HG03521 (cell line): ENCODE measurements around the gene CHI3L1.

Experiments used
- ATAC-seq: cut with Tn5 transposase; IDR thresholded peaks from one replicate; pipeline ENCODE4 v1.9.1; 2021; ENCODE audit warnings: mild to moderate bottlenecking, moderate library complexity; ENCODE audit not compliant: unreplicated experiment

Gene CHI3L1

DNA sequence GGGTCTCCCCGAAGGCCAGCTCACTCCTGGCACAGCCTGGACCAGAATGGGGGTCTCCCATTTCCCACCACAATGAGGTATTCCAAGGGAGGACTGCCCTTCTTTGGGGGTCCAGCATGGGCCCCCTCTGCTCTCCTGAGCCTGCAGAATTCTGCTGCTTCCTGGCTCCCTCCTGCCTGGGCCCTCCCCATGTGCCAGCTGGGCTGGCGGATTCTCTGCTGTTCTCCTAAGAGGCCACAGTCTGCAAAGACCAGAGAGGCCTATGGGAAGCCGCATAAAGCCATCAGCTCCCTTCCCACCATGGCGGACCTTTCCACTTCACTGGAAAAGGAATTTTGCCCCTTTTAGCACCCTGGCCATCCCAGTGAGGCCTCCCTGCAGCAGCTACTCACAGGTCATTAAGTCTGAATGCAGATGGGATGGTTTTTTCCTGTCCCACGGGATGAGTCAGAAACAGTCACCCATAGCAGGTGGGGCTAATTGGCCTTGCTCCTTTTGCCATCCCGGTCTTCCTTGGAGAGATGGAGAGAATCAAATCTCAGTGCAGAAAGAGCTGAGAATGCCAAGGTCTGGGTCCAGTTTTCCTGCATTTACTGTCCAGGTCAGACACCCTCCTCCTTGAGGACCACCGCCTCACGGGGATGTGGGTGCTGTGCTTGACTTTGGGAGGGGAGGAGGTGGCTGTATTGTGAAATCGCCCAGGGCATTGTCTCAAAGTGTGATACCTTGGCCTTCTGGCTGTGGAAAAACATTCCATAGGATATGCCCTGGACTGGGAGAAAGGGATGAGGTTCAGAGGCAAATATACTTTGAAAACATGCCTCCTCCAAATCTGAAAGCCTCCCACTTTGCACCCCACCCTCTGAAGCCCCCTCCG is 34.1 kb downstream of the CHI3L1 start:
- ATAC-seq = no peak

DNA sequence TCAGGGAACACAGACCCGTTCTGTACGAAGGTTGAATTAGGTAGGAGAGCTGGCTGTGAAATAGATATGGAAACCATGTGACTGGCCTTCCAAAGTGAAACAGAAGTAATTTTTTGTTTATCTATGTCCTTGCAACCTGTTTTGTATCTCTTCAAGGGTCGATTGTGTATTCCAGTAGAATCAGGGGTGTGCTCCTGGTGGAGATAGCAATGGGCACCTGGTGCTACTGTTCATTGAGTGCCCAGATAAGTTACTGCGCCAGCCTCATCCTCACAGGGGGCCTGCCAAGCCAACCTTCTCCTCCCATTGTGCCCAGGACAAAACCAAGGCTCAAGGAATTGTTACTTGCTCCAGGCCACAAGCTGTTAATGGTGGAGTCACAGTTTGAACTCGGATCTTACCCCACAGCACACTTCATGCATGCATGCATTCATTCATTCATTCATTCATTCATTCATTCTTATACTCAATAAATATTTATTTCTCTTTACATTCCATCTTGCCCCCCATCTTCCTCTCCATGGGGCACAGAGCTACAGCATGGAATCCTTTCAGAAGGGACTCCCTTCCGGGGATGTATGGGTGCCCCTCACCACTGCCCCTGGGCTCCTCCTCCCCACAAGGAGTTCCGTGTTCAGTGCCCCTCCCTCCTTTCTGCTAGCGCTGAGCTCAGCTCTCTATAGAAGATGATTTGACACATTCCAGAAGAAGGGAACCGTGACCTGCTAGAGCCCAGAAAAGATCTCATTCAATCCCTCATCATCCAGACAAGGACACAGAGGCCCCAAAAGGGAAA is 34.9 kb downstream of the CHI3L1 start:
- ATAC-seq = no peak

DNA sequence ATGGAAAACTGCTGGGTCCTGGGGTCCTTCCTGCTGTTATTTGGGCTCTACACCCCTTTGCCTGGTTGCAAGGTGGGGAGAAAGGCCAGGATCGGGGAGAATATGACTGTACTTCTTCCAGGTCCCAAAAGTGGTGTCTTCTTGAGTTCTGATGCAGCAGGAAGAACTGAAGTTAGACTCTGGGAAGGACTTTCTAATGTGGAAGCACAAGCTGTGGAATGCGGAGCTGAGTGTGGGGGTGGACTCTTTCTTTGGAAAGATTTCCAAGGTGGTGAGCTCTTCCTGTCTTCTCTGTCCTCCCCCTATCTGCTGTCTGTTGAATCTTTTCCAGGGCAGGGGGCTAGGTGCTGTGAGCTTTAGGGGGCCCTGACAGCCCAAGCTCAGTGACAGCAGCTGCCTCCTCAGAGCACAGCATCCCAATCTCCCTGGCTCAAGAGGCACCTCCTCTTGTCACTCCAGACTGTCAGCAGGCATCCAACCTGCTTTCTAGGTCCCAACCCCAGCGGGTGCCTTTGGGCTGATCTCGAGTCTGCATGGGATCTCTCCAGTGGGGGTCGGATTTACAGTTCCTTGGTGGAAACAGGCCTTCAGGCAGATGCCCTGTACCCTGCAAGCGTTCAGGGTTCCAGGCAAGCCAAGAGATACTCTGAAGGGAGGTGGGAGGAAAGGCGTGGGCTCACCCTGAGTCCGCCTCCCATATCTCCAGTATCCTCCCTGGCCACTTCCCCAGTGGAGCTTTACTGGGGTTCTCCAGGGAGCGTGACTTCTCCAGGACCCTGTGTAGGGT is 35.8 kb downstream of the CHI3L1 start:
- no peak for ATAC-seq

DNA sequence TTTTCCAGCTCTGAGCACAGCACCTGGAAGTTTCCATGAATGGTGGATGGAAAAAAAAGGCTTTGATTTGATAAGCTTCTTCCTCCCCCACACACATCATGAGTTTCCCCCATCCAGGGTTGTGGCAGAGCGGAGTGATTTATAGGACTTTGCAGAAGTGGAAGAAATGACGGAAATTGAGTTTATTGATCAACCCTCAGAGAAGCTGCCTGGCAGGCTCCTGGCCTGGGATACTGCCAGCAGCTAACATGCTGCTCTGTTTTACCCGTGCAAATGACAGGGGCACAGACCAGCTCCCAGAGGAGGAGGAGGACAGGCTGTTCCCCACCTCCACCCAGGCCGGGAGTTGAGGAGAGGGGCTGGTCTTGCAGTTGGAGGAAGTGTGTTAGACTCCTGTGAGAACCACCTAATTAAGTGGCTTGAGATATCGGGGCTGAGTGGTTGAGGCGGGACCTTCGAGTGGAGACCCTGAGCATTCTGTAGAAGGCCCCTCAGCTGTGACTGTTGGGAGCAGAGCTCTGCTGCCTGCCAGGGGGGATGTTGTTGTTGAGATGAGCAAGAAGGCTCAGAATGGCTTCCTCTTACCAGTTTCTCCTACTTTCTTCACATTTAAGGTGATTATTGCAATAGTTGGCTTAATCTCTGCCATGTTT is 37.2 kb downstream of the CHI3L1 start:
- no peak for ATAC-seq

DNA sequence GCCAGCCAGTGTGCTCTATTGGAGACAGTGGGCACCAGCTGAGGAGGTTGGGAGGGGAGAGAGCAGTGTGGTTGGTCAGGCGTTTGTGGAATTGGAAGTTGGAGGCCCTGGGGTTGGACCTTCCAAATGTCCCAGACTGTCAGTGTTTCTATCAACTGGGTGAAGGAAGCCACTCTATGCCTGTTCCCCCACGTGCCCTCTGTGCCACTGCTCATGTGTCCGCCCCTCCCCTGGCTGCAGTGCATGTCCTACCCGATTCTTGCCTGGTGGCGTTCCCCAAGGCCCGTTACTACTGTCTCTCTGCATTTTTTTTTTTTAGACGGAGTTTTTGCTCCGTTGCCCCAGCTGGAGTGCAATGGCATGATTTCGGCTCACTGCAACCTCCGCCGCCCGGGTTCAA is 37.9 kb downstream of the CHI3L1 start:
- ATAC-seq = no peak

DNA sequence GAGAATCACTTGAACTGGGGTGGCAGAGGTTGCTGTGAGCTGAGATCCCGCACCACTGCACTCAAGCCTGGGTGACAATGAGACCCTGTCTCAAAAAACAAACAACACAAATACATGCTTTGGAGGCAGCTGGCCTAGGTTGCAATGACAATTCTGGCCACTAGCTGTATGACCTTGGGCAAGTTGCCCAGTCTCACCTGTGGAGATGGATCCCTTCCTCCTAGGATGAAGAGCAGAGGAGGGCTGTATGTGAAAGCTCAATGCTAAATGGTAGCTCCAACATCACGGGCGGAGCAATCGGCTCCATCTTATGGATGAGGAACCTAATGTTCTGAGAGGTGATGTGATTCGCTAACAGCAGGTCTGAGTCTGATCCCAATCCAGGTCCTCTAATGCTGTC is 38.4 kb downstream of the CHI3L1 start:
- no peak for ATAC-seq

DNA sequence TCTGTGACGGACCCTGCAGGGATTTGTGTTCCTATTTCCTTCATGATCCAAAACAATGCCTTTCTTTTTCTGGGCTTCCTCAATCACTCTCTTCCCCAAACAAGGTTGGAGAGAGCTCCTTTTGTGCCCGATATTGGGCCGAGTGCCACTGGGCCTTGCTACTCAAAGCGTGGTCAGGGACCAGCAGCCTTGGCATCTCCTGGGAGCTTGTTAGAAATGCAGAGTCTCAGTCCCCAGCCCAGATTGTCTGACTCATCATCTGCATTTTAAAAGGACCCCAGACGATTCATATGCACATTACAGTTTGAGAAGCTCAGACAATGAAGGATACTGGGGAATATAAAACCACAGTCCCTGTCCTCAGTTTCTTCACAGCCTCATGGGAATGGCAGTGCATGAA is 39.1 kb downstream of the CHI3L1 start:
- ATAC-seq = no peak

DNA sequence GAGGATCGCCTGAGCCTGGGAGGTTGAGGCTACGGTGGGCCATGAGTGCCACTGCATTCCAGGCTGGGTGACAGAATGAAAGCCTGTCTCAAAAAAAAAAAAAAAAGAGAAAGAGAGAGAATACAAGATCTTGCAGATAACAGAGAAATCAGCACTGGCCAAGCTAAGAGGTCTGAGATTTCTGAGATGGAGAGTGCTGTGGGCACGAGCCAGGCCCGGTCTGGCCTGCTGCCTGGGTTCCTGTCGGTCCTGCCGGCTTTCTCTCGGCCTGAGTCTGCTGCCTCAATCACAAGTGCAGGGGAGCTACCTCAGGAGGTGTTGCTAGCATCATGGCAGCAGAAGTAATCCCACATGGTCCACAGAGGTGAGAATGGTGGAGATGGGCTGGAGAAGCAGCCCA is 40.0 kb downstream of the CHI3L1 start:
- no peak for ATAC-seq

DNA sequence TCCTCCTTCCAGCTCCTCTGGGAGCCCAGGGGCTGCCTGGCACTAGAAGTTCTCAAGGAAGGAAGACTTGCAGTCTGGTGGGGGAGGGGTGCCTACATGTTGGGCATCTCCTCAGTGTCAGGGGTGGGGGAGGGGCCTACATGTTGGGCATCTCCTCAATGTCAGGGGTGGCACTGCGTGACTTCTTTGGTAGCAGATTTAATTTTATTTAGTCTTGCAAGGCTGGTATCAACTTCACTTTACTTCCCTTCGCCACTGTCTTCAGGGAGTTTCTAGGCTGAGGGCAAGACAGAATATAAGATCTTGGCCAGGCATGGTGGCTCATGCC is 40.5 kb downstream of the CHI3L1 start:
- no peak for ATAC-seq

DNA sequence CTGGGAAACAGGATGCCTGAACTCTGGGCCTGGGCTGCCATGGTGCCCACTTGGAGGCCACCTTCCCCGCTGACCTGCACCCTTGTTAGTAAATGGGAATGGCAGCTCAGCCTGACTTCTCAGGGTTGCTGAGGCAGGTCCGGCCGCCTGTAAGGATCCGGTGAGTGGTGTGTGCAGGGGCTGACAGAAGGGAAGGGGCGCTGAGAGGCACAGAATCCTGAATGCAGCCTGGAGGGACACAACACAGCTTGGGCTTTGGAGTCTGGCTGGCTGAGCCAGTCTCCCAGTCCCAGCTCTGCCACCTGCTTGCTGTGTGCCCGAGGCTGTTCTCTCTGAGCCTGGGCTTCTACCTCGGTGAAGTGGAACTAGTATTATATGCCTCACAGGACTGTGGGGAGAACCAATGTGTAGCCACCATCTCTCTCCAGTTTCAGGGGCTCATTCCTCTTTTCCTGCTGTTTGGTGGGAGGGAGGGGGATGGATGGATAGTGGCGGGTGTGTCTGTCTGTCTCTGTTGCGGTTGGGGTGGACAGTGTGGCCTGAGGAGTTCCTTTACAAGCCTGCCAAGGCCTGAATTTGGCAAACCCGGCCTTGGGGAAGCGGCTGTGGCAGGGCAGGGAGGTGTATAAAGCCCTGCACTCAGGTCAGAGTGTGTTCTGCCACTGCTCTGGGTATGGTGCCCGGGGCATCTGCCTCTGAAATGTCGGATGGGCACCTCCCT is 41.0 kb downstream of the CHI3L1 start:
- ATAC-seq = no peak

DNA sequence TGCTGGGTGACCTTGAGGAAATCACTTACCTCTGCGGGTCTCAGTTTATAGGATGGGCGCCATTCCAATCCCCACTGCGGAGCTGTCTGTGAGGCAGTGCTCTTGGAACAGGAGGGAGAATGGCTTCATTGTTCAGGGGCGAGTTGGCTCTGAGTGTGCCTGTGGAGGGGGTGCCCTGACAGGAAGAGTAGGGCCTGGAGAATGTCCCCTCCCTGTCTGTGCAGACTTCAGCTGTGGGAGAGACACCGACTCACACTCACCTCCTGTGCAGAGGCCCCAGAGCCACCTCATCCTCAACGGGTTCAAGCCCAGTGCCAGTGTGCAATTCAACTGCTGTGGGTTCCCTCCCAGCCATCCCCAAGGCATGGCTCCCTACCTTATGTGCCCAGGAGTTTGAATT is 41.8 kb downstream of the CHI3L1 start:
- no peak for ATAC-seq

DNA sequence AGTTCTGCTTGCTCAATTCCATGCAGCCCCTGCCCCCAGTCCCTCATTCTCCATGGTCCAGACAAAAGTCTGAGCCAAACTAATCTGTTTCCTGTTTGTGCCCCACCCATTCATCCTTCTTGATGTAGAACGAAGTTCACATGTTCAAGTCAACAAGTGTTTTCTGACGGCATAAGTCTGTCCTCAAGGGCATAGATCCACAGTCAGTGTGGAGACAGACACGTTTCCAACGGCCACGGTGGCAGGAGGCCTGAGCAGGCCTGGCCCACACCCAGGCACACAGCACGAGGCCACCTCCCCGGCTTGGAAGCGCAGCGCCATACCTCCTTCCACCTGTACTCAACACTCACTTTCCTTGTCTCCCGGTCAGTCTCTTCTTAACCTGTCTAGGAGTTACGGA is 42.9 kb downstream of the CHI3L1 start:
- ATAC-seq = no peak

DNA sequence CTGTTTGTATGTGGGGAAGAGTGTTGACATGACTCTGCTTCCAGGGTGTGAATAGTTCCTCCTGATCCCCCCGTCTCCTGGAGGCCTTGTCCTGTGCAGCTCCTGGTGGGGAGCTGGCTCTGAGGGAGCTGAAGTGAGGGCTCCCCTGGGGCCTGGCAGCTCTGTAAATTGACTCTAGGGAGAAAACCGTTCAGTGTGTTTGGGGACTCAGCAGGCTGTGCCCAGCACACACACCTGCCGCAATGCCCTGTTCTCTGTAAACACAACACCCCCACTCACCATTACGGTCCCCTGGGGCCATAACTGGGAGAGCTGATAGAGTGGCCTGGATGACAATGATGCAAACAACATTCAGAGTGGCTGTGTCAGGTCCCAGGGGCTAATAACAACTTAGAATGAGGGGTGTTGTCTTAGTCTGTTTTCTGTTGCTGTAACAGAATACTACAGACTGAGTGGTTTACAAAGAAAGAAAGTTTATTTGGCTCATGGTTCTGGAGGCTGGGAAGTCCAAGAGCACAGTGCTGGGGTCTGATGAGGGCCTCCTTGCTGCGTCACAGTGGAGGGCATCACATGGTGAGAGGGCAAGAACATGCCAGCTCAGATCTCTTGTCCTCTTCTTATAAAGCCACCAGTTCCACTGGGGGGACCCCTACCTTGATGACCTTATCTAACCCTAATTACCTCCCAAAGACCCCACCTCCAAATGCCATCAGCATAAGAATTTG is 43.7 kb downstream of the CHI3L1 start:
- no peak for ATAC-seq

DNA sequence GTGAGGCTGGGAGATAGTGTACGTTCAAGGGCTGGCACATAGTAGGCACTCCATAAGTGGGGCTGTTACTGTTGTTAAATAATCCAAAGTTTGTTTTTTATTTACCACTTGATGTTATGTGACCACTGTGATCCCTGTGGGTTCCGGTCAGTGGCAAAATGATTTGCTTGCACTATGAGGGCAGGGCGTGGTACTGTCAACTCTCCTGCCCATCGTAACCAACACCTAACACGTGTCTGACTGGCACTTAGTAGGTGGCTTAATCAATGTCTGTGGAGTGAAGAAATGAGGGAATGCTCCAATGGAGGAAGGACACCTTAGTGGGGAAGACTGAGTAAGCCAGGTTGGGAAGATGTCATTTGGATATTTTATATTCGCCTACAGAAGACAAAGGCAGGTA is 44.4 kb downstream of the CHI3L1 start:
- ATAC-seq = no peak

DNA sequence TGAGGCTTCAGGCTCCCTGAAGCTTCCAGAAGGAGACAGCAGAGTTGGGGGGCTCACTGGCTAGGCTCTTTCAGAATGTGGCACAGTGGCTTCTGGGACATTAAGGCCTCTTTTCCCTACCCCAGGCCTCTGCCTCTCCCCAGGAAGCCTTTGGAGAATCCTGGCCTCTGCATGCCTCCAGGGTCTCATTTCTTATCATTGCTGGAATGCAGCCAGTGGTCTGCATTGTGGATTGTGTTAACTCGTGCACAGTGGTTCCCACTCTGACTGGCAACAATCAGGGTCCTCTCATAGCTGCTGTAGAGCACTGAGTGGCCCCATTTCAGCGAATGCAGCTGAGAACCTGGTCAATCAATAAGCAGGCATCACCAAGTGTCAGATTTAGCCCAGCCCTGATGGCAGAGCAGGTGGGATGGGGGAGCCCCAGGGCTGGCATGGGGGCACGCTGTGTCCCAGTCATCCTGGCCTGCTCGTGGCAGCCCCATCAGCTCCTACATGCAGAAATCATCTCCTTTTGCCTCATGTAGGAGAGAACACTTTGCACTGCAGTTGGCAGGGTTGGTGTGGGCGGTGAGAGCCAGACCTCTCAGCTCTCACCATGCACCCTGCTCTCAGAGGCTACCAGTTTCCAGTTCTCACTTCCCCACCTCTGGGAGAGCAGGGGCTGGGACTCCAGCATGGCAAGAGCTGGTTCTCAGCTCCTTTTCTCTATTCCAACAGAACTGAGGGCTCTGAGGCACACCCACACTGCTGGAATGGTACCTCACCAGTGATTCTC is 45.6 kb downstream of the CHI3L1 start:
- no peak for ATAC-seq

DNA sequence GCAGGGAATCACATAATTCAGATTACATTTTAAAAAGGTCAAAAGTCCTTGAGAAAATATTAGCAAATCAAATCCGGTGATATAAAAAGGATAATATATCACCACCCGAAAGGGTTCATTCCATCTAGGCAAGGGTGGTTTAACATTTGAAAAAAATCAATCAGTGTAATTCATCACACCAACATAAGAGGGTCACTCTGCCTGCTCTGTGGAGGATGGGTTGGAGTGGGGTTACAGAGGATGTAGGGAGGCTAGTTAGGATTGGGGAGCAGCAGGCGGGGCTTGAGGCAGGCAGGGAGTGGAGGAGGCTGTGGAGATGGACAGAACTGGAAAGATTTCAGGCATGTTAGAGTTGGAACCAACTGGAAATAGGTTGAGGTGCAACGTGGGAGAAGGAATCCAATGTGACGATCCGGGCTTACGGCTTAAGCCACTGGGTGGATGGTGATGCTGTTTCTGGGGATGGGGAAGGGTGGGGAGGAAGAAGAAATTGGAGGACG is 46.5 kb downstream of the CHI3L1 start:
- no peak for ATAC-seq

DNA sequence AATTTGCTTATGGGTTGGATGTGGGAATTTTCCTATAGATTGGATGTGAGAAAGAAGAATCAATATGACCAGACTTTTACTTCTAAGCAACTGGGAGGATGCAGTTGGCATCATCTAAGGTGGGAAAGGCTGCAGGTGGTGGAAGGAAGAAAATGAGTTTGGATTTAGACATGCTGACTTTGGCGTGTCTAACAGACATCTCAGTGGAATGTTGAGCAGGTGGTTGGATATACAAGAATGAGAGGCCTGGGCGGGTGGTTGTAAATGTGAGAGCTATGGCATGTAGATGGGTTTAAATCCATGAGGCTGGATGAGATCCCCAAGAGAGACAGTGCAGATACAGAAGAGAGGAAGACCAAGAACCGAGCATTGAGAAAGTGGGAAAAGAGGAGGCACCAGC is 48.4 kb downstream of the CHI3L1 start:
- no peak for ATAC-seq

DNA sequence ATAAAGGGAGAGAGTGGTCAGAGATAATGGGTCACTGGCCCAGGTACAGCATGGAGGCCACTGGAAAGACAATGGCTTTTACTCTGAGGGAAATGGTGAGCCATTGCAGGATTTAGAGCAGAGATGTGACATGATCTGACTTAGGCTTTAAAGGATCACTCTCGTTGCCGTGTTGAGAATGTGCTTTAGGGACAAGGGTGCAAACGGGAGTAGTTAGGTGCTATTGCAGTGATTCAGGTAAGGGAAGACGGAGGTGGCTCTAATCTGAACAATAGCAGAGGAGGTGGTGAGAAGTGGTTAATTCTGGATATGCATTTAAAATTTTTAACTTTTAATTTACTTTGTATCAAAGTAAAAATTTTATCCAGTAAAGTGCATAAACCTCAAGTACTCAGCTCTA is 49.2 kb downstream of the CHI3L1 start:
- no peak for ATAC-seq
